SU-DHL-6 (cell line): Measurements from ENCODE around the gene FRMD1.

Source experiments
- CTCF ChIP-seq: fragments of 200-600 bp; sonication (generic); IDR thresholded peaks from one replicate; pipeline ENCODE4 v1.5.1; 2017; ENCODE audit warnings: antibody characterized with exemption, mild to moderate bottlenecking, low read length, moderate library complexity; ENCODE audit not compliant: insufficient read depth, poor library complexity, severe bottlenecking
- EZH2phosphoT487 ChIP-seq: fragments of 200-600 bp; sonication (generic), shearing (Covaris generic); conservative IDR thresholded peaks from 2 replicates; pipeline ENCODE4 v1.6.1; 2018; ENCODE audit warnings: mild to moderate bottlenecking, antibody characterized with exemption, low read length, moderate library complexity, mixed read lengths

GRCh38 chr6:168086066-168086465 lies 7.1 kb upstream of the FRMD1 start:
- TF ChIP-seq EZH2phosphoT487: no peak
- no peak for TF ChIP-seq CTCF
